ENCODE results near the gene TEX52.

DNA sequence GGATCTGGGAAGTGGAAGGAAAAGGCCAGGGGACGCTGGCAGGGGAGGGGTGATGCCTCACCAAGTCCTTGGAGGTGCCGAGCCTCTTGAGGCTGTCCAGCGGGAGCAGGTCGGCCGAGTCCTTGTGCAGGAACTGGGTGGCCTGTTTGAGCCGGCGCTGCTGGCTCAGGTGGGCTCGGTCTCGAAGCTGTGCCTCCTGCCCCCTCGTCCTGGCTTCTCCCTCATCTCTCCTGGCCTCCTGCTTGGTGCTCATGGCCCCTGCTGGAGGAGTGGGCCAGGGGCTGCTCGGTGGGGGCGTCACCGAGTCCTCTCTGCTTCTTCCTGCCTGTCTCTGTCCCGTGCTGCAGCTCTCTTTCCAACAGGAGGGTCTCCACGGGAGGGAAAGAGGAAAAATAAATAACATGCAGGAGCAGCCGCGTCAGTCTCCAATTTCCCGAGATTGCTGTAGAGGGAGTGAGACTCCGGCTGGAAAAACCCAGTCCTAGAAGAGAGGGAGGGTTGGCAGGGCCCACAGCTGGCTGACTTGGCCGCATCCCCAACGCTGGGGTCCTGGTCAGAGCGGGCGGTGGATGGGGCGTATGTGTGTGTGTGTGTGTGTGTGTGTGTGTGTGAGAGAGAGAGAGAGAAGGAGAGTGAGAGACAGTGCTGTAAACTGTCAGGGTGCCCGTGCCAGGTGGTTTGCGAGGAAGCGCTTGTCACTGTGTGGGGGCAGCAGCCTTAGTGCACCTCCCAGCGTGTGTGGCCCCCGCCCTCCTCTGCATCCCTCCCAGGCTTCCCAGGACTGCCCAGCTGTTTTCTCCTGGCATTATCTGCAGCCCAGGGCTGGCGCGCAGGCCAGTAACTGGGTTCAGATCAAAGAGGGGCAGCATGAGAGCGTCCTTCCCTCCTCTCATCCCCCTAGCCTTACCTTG lies 22.0 kb downstream of the TEX52 start, which contains the start of gene NRIP2:
- no peak for TF ChIP-seq EZH2 (IDR thresholded peaks at IDR 0.05; ENCODE audit: borderline replicate concordance, low read depth, low read length, severe bottlenecking)
- TF ChIP-seq CTCF (IDR thresholded peaks at IDR 0.05; ENCODE audit: borderline replicate concordance, extremely low read depth, low read length, poor library complexity, severe bottlenecking): no peak

Data from DND-41 (cell line).